ENCODE data around the gene DDX24.

DDX24 gene

DNA sequence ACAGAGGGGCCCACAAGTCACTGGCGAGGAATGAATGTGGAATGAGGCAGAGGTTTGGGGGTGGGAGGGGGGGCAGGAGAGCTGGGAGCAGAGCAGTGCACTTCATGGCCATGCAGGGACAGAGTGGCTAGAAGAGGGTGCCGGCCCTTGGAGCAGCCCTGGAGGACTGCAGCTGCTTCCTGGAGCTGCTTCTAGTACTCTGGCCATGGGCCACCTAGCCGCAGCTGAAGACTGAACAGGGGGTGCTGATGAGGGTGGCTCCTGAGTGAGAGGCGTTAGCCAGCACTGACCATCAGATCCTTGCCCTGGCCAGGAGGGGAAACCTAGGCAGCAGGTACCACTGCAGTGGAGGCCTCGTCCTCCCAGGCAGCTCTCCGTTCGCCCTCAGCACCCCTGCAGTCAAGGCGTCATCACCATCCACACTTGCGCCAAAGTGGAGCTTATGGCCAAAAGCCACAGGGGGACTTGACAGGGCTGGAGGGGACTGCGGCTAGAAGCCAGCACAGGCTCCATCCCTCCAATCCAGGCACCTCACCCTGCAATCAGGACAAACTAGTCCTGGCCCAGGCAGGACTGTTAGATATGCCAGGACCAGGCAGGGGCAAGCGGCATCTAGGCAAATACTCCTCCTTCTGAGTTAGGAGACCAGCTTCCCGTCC, 38.4 kb downstream of the DDX24 start:
- no peak overlapping the region for H3K27ac ChIP-seq
- TF ChIP-seq, protein P1, sequence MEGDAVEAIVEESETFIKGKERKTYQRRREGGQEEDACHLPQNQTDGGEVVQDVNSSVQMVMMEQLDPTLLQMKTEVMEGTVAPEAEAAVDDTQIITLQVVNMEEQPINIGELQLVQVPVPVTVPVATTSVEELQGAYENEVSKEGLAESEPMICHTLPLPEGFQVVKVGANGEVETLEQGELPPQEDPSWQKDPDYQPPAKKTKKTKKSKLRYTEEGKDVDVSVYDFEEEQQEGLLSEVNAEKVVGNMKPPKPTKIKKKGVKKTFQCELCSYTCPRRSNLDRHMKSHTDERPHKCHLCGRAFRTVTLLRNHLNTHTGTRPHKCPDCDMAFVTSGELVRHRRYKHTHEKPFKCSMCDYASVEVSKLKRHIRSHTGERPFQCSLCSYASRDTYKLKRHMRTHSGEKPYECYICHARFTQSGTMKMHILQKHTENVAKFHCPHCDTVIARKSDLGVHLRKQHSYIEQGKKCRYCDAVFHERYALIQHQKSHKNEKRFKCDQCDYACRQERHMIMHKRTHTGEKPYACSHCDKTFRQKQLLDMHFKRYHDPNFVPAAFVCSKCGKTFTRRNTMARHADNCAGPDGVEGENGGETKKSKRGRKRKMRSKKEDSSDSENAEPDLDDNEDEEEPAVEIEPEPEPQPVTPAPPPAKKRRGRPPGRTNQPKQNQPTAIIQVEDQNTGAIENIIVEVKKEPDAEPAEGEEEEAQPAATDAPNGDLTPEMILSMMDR (IDR thresholded peaks at IDR 0.05): no peak
- no peak for TF ChIP-seq ZFX (IDR thresholded peaks at IDR 0.05; ENCODE audit: borderline replicate concordance)

DNA sequence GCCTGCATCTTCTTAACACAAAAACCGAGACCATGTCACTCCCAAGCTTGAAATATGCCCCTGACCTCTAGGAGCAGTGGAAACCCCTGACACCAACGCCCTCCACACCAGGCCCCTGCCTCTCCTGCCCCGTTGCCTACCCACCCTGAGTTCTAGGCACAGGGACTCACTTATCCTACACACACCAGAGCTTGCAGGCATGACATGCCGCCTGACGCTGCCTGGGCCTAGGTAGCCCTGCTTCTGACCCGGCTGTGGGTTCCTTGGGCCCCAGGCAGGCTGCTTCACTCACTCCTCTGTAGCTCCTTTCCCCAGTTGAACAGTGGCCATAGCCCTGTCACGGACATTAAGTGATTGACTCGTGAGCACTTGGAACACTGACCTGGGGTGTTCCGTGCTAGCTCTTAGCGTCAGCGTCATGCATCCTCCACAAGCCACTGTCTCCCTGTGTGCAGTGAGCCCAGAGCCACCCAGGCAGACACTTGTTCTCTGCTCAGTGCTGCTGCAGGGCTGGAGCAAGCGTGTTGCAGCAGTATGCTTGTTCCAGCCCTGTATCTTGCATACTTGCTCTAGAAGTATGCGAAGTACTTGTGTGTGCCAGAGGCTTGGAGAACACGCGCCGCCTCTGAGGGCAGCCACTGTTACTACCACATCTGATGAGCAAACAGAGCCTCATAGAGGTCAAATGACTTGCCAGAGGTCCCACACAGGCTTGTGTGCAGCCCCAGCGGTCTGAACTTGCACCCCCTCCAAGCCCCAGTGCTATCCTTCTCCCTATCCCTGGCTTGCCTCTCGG, 39.3 kb downstream of the DDX24 start:
- no peak overlapping the region for H3K27ac ChIP-seq

DNA sequence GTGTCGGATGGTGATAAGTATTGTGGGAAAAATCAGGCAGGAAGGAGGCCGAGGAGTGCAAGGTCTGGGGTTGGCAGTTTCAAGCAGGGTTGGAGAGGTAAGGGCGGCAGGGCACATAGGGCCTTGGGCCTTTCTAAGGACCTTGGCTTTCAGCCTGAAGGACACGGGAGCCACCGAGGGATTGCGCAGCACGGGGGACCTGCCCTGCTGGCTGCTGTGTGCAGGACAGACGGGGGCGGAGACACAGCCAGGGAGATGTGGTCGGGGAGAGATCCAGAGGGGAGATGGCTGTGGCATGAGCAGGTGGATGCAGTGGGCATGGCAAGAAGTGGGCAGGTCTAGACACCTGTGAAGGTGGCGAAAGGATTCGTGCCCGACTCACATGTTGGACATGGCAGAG, 40.2 kb downstream of the DDX24 start:
- TF ChIP-seq, protein P1 (IDR thresholded peaks at IDR 0.05): no peak
- TF ChIP-seq ZFX (IDR thresholded peaks at IDR 0.05; ENCODE audit: borderline replicate concordance): no peak
- no peak overlapping the region for H3K27ac ChIP-seq

More for the DNA sequence above, 39.3 kb downstream of the DDX24 start:
- TF ChIP-seq ZFX (IDR thresholded peaks at IDR 0.05; ENCODE audit: borderline replicate concordance): no peak
- TF ChIP-seq, protein P1 (IDR thresholded peaks at IDR 0.05): no peak

DNA sequence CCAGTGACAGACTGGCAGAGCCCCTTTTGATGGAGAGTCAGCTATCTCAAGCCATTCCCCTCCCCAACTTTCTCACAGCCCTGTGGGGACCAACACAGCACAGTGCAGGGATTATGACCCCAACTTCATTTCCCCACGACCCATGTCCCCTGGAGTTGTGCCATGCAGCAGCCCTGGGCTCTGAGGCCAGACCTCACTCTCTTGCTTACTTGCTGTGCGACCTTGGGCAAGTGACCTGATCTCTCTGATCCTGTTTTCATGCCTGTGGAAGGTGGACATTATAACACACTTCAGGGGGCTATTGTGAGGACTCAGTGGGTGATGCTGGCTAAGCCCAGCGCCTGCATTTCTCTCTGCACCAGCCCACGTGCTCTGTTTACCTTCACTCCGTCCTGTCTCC, 40.8 kb downstream of the DDX24 start:
- no peak overlapping the region for H3K27ac ChIP-seq

DNA sequence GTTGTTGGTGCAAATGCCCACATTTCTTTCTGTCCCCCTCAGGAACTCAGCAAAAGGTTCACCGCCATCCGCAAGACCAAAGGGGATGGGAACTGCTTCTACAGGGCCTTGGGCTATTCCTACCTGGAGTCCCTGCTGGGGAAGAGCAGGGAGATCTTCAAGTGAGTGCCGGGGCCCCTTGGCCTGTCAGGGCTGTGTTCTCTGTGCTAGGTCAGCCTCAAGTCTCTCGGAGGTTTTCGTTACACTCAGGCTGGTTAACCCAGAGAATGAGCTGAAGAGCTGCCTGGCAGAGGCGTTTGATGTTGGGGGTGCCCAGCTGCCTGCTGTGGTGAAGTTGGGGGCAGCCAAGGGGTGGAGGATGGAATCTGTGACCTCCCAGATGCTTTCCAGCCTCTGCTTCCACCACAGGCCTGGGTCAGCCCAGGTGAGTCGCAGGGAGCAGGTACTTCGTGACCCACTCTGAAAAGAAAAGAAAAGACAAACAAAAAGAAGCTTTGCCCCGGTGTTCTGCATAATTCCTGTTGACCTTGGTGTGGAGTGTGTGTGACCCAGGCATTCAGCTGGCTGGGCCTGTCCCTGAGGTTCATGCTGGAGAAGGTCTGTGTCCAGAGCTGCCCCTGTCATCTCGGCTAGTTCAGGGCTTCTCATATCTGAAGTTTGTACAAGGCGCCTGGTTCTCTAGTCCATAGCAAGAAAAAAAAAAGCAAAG, 41.9 kb downstream of the DDX24 start:
- no peak overlapping the region for H3K27ac ChIP-seq
- no peak for TF ChIP-seq ZFX (IDR thresholded peaks at IDR 0.05; ENCODE audit: borderline replicate concordance)
- TF ChIP-seq, protein P1 (IDR thresholded peaks at IDR 0.05): no peak

More for the DNA sequence above, 40.8 kb downstream of the DDX24 start:
- TF ChIP-seq, protein P1 (IDR thresholded peaks at IDR 0.05): no peak
- TF ChIP-seq ZFX (IDR thresholded peaks at IDR 0.05; ENCODE audit: borderline replicate concordance): no peak

DNA sequence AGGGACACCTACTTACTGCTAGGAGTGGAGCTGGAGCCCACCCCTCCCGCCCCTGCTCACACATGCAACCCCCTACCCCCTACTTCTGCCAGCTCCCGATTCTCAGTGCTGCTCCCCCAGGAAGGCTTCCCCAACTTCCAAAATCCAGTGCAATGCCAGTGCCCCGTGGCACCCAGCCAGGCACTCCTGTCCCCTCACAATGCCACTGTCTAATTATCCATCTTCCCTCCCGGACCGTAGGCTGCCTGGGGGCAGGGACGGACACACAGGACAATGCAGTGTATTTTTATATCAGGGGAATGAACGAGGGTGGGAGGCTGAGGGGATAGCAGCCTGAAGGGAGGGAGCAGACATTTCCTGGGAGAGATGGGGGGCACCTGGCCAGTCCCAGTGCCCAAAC, 42.5 kb downstream of the DDX24 start:
- TF ChIP-seq, protein P1 (IDR thresholded peaks at IDR 0.05): no peak
- TF ChIP-seq ZFX (IDR thresholded peaks at IDR 0.05; ENCODE audit: borderline replicate concordance): no peak
- no peak overlapping the region for H3K27ac ChIP-seq
